ENCODE data around the gene FABP1. TPM values are rescaled to one million over a fixed set of nuclear protein-coding genes. Genes with fewer than 3 reads are reported as not detected.

Gene FABP1
- total and polyA plus RNA-seq, 2 of the 8 experiments (the other 6 are each of a cell fraction or from before 2014, with no cell fraction given), result 0.09 TPM; not detected in 1

DNA sequence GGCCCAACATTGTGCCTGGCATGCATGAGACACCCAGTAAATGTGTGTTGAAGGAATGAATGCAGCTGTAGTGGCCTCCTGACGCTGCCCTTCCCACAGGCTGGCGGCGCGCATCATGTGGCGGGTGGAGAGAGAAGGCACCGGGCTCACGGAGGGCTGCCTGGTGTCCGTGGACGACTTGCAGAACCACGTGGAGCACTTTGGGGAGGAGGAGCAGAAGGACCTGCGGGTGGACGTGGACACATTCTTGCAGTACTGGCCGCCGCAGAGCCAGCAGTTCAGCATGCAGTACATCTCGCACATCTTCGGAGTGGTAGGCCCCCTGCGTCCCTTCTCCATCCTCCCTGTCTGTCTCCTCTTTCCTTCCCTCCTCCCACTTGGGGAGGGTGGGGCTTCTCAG, 40.1 kb downstream of the FABP1 start:
- Histone ChIP-seq H2AFZ (ENCODE audit: low read length) (peak overlapping the region; percentile 44; the same call in 1 of the 2 replicates), H3K4ac (replicated peaks; ENCODE audit: insufficient read length, low read depth, low read length) (no peak overlapping the region), H3K79me2 (ENCODE audit: control insufficient read depth in 1 of 2, insufficient read depth in 2 of 2, low read length in 2 of 2) (no peaks in the 10 kb centered on the region), H3K4me3 (ENCODE audit: extremely low read depth in 1 of 4, insufficient read depth in 2 of 4, low read depth in 3 of 4, low read length in 4 of 4) (no peak overlapping the region), H4K20me1 (replicated peaks in 1 of 2; ENCODE audit: control insufficient read depth in 1 of 2, insufficient read depth in 2 of 2, low read length in 2 of 2) (no peaks in the 10 kb centered on the region), H3K36me3 (ENCODE audit: control insufficient read depth in 2 of 4, insufficient read depth in 4 of 4, low read length in 3 of 4) (no peaks in the 10 kb centered on the region), H3K56ac (replicated peaks; ENCODE audit: insufficient read length, low read depth, low read length) (no peak overlapping the region), H3K23me2 (ENCODE audit: low read depth, low read length) (no peaks in the 10 kb centered on the region), H3K9ac (replicated peaks in 1 of 4; ENCODE audit: extremely low read depth in 1 of 4, low read depth in 3 of 4, low read length in 3 of 4) (no peak overlapping the region), H2AK5ac (ENCODE audit: low read depth, low read length) (no peak overlapping the region), H3K18ac (ENCODE audit: extremely low read depth, low read length) (no peak overlapping the region), H2BK120ac (replicated peaks; ENCODE audit: low read depth, low read length) (no peak overlapping the region), H2BK20ac (ENCODE audit: low read length) (no peak overlapping the region), H2BK15ac (ENCODE audit: low read length) (no peak overlapping the region), H4K5ac (ENCODE audit: insufficient read length, low read depth, low read length) (no peak overlapping the region), H3K23ac (ENCODE audit: insufficient read length) (no peak overlapping the region), H3K27me3 (replicated peaks in 1 of 4; ENCODE audit: control insufficient read depth in 3 of 4, extremely low read depth in 1 of 4, insufficient read depth in 3 of 4, low read length in 3 of 4) (no peaks in the 10 kb centered on the region), H2BK12ac (ENCODE audit: low read depth, low read length) (no peak overlapping the region), H3K4me2 (ENCODE audit: insufficient read depth in 1 of 2, low read depth in 2 of 2, low read length in 2 of 2) (no peak overlapping the region), H4K91ac (replicated peaks; ENCODE audit: insufficient read length, low read length) (no peak overlapping the region), H3K27ac (ENCODE audit: low read depth, low read length) (no peak overlapping the region), H4K8ac (ENCODE audit: extremely low read depth, insufficient read depth, low read length) (no peak overlapping the region; the same call in 1 of the 2 replicates), H3K14ac (ENCODE audit: insufficient read length) (no peak overlapping the region), H2BK5ac (ENCODE audit: low read depth, low read length) (no peak overlapping the region), H3K79me1 (ENCODE audit: low read depth, low read length) (no peaks in the 10 kb centered on the region), H3K9me3 (ENCODE audit: insufficient read depth in 2 of 2, low read depth in 1 of 2, low read length in 1 of 2) (no peaks in the 10 kb centered on the region), H3K4me1 (replicated peaks in 1 of 4; ENCODE audit: control insufficient read depth in 3 of 4, insufficient read depth in 4 of 4, low read length in 3 of 4) (peaks cover 0 to 3% (median 1%) of the 10 kb centered on the region in 4 experiments; a peak in 4 of 7 replicates)
- no peak for FAIRE-seq
- ChIA-PET CTCF (ENCODE audit: partially characterized antibody) (no interaction called here), POLR2A (ENCODE audit: partially characterized antibody) (no interaction called here)
- DNase-seq (ENCODE audit: low read depth in 1 of 2, low spot score in 2 of 2), result no peak
- no peak for TF ChIP-seq TCF12 (IDR thresholded peaks at IDR 0.05; ENCODE audit: low read depth, low read length)
- TF ChIP-seq CTBP2 (IDR thresholded peaks at IDR 0.05; ENCODE audit: borderline replicate concordance, insufficient read depth, insufficient read length, low read length), result no peak
- no peak for TF ChIP-seq CHD1 (IDR thresholded peaks at IDR 0.05; ENCODE audit: low read depth, low read length)
- WGBS, 2 experiments (ENCODE audit: extremely low coverage in 1 of 2, insufficient coverage in 1 of 2, insufficient read length in 1 of 2, insufficient replicate concordance in 2 of 2, low coverage in 1 of 2, low lambda C conversion rate in 2 of 2, missing lambda C conversion rate in 1 of 2), result 87% methylated on average over 17 of the region's 17 CpGs; no CpG with 5 or more reads in 1 of the 2 experiments

All from H1 (cell line).